ENCODE measurements around the gene COL5A1.
A peak's percentile ranks its signal among the peaks of the same experiment; 100 is the strongest.

COL5A1 gene

DNA sequence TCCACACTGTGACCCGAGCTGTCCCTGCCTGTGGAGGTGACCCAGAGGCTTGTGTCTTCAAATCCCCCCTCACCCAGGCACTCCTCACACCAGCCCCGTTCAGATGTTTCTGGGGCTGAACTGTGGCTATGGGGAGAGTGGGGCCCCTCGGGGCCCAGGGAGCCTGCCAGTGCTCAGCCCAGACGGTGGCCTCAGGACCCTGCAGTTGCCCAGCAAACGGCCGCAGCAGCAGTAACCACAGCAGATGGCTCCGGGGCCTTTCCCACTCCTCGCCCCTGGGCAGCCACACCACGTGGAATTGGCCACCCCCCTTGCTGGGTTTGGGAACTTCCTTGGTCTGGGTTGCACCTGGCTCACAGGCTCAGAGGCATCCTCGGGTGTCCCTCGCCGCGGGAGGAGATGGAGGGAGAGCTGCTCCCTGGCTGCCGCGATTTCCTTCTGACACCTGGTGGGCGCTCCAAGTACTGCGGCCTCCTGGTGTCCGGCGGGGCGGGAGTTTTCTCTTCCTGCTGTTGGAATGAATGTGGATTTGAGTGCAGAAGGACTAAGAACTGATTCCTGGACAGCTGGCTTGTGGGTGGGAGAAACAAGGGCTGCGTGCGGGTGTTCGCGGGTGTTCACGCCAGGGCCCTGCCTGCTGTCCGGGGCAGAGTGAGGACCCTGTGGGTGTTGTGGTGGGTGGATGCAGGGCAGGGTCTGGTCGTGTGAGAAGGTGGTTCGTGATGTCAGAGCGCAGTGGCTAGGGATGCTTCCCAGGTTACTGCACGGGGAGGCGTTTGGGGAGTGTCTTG, 97.5 kb downstream of the COL5A1 start:
- peak; percentile 70 for DNase-seq (ENCODE audit: low spot score)
- in situ Hi-C loops (cut with MboI; ENCODE audit: low sequenced_read_pairs, unreplicated experiment) = no loop called here
- TF ChIP-seq, protein P1, sequence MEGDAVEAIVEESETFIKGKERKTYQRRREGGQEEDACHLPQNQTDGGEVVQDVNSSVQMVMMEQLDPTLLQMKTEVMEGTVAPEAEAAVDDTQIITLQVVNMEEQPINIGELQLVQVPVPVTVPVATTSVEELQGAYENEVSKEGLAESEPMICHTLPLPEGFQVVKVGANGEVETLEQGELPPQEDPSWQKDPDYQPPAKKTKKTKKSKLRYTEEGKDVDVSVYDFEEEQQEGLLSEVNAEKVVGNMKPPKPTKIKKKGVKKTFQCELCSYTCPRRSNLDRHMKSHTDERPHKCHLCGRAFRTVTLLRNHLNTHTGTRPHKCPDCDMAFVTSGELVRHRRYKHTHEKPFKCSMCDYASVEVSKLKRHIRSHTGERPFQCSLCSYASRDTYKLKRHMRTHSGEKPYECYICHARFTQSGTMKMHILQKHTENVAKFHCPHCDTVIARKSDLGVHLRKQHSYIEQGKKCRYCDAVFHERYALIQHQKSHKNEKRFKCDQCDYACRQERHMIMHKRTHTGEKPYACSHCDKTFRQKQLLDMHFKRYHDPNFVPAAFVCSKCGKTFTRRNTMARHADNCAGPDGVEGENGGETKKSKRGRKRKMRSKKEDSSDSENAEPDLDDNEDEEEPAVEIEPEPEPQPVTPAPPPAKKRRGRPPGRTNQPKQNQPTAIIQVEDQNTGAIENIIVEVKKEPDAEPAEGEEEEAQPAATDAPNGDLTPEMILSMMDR (IDR thresholded peaks at IDR 0.05; ENCODE audit: borderline replicate concordance, control extremely low read depth, extremely low read depth, insufficient read depth, missing control alignments) = peak; percentile 17

DNA sequence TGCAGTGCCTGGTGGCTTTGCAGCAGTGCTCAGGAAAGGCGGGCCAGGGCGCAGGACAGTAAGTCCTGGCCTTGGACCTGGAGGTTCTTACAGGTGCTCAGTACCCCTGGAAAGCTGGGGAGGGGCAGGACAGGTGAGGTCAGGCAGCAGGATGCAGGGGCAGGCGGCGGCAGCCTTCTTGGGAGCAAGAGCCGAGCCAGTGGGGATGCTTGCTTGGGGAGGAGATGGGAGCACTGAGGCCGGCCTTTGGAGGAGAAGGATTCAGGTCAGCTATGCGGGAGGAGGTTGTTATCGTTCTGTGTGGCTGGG, 98.0 kb downstream of the COL5A1 start:
- TF ChIP-seq, protein P1 (IDR thresholded peaks at IDR 0.05; ENCODE audit: borderline replicate concordance, control extremely low read depth, extremely low read depth, insufficient read depth, missing control alignments) = no peak
- in situ Hi-C loops (cut with MboI; ENCODE audit: low sequenced_read_pairs, unreplicated experiment) = no loop called here
- DNase-seq (ENCODE audit: low spot score) = no peak

DNA sequence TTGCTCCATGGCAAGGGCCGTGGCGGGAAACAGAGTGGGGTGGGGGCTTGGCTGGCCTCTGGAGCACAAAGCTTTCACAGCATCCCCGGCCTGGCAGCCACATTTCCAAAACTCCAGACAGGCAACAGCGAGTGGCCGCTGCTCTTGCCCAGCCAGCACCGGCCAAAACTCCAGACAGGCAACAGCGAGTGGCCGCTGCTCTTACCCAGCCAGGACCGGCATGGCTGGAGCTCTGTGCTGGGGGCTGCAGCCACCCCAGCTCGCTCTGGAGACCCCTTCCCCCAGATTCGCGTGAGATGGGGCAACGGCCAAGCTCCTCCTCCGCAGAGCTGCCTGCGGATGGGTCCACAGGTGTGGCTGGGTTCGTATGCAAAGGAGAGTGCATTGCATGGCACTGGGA, 98.5 kb downstream of the COL5A1 start:
- in situ Hi-C loops (cut with MboI; ENCODE audit: low sequenced_read_pairs, unreplicated experiment) = no loop called here
- TF ChIP-seq, protein P1 (IDR thresholded peaks at IDR 0.05; ENCODE audit: borderline replicate concordance, control extremely low read depth, extremely low read depth, insufficient read depth, missing control alignments) = no peak
- no peak for DNase-seq (ENCODE audit: low spot score)

DNA sequence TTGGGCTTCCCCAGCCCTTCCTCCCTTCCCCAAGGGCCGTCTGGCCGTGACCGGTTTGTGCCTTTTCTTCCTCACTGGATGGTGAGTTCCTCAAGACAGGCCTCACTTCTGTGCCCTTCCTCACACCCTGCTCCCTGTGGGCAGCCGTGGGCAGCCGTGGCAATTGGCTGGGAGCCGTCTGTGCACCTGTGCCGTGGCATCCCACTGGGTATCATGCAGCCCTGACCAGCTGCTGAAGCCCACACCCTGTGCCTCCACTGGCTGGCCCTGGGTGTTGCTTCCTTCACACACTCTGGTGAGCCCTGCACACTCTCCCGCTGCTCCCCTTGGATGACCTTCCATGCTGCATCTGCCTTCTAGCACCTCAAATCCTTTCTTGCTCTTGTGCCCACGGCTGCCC, 100.2 kb downstream of the COL5A1 start:
- no peak for DNase-seq (ENCODE audit: low spot score)
- in situ Hi-C loops (cut with MboI; ENCODE audit: low sequenced_read_pairs, unreplicated experiment) = no loop called here
- TF ChIP-seq, protein P1 (IDR thresholded peaks at IDR 0.05; ENCODE audit: borderline replicate concordance, control extremely low read depth, extremely low read depth, insufficient read depth, missing control alignments) = no peak

DNA sequence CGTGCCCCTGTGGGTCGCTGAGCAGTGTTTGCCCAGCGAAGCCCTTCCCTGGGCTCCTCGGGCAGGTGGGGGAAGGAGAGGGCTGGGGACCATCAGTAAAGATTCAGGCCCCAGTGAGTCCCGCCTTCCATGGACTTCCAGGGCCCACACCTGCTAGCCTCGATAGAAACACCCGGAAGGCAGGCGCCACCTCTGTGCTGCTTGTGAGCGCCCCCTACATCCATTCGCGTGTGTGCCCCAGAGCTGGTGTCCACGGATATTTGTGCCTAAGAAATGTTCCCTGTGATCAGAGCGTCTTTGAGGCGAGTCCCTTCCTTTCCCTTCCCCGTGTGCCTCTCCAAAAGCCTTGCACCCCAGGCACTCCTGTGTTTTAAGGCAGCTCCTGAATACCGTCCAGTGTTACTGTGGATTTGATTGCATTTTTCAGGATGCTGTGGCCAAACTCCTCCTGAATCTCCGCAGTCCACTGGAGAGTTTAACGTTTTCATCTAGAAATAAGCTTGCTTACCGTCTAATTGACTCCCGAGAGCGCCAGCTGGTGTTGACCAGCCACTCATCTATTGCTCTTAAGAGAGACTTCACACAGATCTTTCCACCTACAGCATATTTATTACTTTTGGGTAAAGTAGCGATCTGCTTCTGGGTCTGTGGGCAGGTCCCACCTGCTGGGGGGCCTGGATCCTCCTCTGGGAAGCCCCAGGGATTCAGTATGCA, 101.4 kb downstream of the COL5A1 start:
- DNase-seq (ENCODE audit: low spot score) = no peak
- in situ Hi-C loops (cut with MboI; ENCODE audit: low sequenced_read_pairs, unreplicated experiment) = no loop called here
- TF ChIP-seq, protein P1 (IDR thresholded peaks at IDR 0.05; ENCODE audit: borderline replicate concordance, control extremely low read depth, extremely low read depth, insufficient read depth, missing control alignments) = no peak

DNA sequence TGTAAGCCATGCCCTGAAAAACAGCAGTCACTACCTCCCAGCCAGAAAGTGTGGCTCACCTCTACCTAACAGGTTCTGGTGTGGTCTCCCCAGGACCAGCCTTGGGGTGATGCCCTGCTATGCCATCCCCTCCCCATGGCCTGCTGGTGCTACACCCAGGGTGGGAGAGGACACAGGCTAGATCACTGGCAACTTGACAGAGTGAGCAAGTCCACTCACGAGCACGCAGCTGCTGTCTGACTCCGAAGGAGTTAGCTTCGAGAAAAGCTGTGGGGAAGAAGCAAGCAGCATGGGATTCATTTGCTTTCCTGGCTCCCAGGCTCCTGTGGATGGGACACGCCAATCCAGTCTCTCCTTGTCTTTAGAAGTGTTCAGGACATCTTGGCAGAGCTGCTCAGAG, 102.2 kb downstream of the COL5A1 start:
- no peak for DNase-seq (ENCODE audit: low spot score)
- in situ Hi-C loops (cut with MboI; ENCODE audit: low sequenced_read_pairs, unreplicated experiment) = no loop called here
- TF ChIP-seq, protein P1 (IDR thresholded peaks at IDR 0.05; ENCODE audit: borderline replicate concordance, control extremely low read depth, extremely low read depth, insufficient read depth, missing control alignments) = no peak

All from GM13976 (cell line).